OCI-LY3 (cell line): Measurements from ENCODE around the gene RAC3.

Experiments used
- CTCF ChIP-seq: fragments of 200-600, 300-600 bp; sonication (generic); IDR thresholded peaks from 2 replicates; pipeline ENCODE4 v1.5.1; 2014; ENCODE audit warnings: antibody characterized with exemption, low read length, low read depth
- EZH2phosphoT487 ChIP-seq: fragments of 200-600 bp; shearing (Covaris generic); IDR thresholded peaks from 2 replicates; pipeline ENCODE4 v1.6.1; 2018; ENCODE audit warnings: antibody characterized with exemption, mixed run types, low read depth

- no peak for TF ChIP-seq CTCF
- TF ChIP-seq EZH2phosphoT487 = no peak
These were observed 29.9 kb upstream of the RAC3 start for GRCh38 chr17:82001571-82002056.
